ENCODE data around the gene GALNT18. TPM values are rescaled to one million over a fixed set of nuclear protein-coding genes. Genes with fewer than 3 reads are reported as not detected.

The GALNT18 gene
- total and polyA plus RNA-seq, 2 experiments from 2014 or later: 4.3 to 10.8 TPM

DNA sequence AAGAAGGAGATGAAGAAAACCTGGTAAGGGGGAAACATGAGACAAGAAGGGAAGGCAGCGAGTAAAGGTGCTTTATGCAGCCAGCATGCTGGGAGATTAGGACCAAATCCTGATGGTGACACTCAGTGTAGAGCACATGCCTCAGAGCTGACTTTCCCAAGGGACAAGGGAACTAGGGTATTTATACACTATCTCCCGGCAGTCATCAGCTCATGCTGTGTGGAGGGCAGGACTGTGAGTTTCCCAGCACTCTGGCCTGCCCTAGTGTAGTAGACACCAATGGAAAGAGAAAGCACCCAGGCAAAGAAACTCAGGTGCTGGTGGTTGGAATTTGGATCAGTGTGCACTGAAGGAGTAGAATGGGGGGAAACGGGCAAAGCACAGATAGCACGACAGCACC is 140.4 kb downstream of the GALNT18 start (continued):
- TF ChIP-seq, protein P1, sequence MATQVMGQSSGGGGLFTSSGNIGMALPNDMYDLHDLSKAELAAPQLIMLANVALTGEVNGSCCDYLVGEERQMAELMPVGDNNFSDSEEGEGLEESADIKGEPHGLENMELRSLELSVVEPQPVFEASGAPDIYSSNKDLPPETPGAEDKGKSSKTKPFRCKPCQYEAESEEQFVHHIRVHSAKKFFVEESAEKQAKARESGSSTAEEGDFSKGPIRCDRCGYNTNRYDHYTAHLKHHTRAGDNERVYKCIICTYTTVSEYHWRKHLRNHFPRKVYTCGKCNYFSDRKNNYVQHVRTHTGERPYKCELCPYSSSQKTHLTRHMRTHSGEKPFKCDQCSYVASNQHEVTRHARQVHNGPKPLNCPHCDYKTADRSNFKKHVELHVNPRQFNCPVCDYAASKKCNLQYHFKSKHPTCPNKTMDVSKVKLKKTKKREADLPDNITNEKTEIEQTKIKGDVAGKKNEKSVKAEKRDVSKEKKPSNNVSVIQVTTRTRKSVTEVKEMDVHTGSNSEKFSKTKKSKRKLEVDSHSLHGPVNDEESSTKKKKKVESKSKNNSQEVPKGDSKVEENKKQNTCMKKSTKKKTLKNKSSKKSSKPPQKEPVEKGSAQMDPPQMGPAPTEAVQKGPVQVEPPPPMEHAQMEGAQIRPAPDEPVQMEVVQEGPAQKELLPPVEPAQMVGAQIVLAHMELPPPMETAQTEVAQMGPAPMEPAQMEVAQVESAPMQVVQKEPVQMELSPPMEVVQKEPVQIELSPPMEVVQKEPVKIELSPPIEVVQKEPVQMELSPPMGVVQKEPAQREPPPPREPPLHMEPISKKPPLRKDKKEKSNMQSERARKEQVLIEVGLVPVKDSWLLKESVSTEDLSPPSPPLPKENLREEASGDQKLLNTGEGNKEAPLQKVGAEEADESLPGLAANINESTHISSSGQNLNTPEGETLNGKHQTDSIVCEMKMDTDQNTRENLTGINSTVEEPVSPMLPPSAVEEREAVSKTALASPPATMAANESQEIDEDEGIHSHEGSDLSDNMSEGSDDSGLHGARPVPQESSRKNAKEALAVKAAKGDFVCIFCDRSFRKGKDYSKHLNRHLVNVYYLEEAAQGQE (IDR thresholded peaks at IDR 0.05; ENCODE audit: unreplicated experiment): no peak
- TF ChIP-seq NANOG (IDR thresholded peaks at IDR 0.05; ENCODE audit: borderline replicate concordance): no peak
- TF ChIP-seq STAT1 (IDR thresholded peaks at IDR 0.05; ENCODE audit: unreplicated experiment): no peak
- TF ChIP-seq EZH2phosphoT487 (IDR thresholded peaks at IDR 0.05; ENCODE audit: unreplicated experiment): no peak
- no peak for TF ChIP-seq ZNF114 (CRISPR knock-in tag; IDR thresholded peaks at IDR 0.05)
- no peak for TF ChIP-seq JUNB (IDR thresholded peaks at IDR 0.05; ENCODE audit: unreplicated experiment)
- TF ChIP-seq ZNF331 (CRISPR knock-in tag; IDR thresholded peaks at IDR 0.05; ENCODE audit: low read depth): no peak

DNA sequence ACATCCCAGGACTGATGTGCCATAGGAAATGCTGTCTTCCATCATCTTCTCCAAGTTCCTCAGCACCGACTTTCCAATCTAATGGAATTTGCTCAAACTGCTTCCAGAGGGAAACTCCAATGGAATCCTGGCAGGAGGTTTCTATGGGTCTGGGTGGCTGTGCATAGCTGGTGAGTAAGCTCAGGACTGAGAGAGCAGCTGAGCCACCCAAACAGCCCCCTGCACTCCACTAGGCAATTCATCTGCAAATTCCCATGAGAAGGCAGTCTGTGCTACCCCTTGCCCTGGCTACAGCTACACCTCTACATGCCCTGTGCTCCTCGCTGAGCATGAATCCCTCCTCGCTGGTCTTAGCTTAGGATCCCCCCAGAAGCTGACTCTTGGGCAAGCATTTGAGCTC is 140.8 kb downstream of the GALNT18 start:
- no peak overlapping the region for H3K27ac ChIP-seq (ENCODE audit: low read depth)
- H3K36me3 Mint-ChIP-seq (ENCODE audit: low read depth): no peaks in the 10 kb centered on the region
- H3K9me2 ChIP-seq (ENCODE audit: insufficient read depth): 0 out of 2 replicates have a peak, but pooled peaks cover 2% of the 10 kb centered on the region
- no peaks in the 10 kb centered on the region for H3F3A ChIP-seq (replicated peaks; ENCODE audit: low read depth)
- peaks cover 17% of the 10 kb centered on the region; the same call in 2 of the 3 replicates for H3K4me1 Mint-ChIP-seq
- H3K9me3 Mint-ChIP-seq: no peaks in the 10 kb centered on the region
- H3K4me3 ChIP-seq: no peak overlapping the region
- TF ChIP-seq, protein P2, sequence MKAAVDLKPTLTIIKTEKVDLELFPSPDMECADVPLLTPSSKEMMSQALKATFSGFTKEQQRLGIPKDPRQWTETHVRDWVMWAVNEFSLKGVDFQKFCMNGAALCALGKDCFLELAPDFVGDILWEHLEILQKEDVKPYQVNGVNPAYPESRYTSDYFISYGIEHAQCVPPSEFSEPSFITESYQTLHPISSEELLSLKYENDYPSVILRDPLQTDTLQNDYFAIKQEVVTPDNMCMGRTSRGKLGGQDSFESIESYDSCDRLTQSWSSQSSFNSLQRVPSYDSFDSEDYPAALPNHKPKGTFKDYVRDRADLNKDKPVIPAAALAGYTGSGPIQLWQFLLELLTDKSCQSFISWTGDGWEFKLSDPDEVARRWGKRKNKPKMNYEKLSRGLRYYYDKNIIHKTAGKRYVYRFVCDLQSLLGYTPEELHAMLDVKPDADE (IDR thresholded peaks at IDR 0.05): no peak
- no peak for TF ChIP-seq ZNF331 (CRISPR knock-in tag; IDR thresholded peaks at IDR 0.05; ENCODE audit: low read depth)
- H3K27ac Mint-ChIP-seq: no peak overlapping the region
- no peaks in the 10 kb centered on the region for H3K36me3 ChIP-seq (ENCODE audit: insufficient read depth)
- no peak; the same call in 2 of the 3 replicates for ATAC-seq
- H3K79me2 ChIP-seq (replicated peaks; ENCODE audit: insufficient read depth): no peaks in the 10 kb centered on the region
- H3K27me3 ChIP-seq (ENCODE audit: insufficient read depth): no peaks in the 10 kb centered on the region
- no peak overlapping the region for H3K4me2 ChIP-seq
- no peak for DNase-seq (ENCODE audit: low spot score)
- no peak overlapping the region for H3K4me3 Mint-ChIP-seq
- H4K20me1 ChIP-seq (replicated peaks; ENCODE audit: insufficient read depth): no peaks in the 10 kb centered on the region; the same call in 1 of the 2 replicates
- peaks cover 2% of the 10 kb centered on the region for H3K27me3 Mint-ChIP-seq (ENCODE audit: insufficient read depth, low read depth, poor library complexity)
- H3K4me1 ChIP-seq (ENCODE audit: insufficient read depth): no peaks in the 10 kb centered on the region
- H2AFZ ChIP-seq: no peak overlapping the region

DNA sequence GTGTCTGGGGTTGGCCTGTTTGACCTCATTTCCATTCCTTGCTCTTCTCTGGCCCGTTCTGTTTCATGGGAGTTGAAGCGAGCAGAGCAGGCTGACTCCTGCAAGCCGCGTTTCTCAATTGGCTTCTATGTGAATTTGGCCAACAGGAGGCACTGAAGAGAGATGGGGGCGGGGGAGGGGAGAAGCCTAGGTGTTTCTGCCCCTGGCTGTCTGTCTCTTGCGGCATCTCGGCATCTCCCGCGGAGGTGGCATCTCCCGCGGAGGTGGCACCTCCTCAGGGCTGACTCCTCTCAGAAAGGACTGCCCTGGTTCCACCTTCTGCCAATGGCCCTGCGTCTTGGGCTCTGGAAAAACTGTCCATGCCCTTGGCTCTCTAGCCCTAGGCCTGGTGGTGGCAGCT is 143.1 kb downstream of the GALNT18 start:
- H2AFZ ChIP-seq: no peak overlapping the region
- H3K27ac ChIP-seq (ENCODE audit: low read depth): no peak overlapping the region
- Mint-ChIP-seq H3K9me3 (no peaks in the 10 kb centered on the region), H3K36me3 (ENCODE audit: low read depth) (no peaks in the 10 kb centered on the region), H3K4me1 (peaks cover 17% of the 10 kb centered on the region; the same call in 2 of the 3 replicates), H3K27ac (0 out of 2 replicates have a peak overlapping the region, but pooled peaks have one; percentile 28), H3K27me3 (ENCODE audit: insufficient read depth, low read depth, poor library complexity) (peaks cover 2% of the 10 kb centered on the region), H3K4me3 (no peak overlapping the region)
- DNase-seq (ENCODE audit: low spot score) (peak; percentile 83), ATAC-seq (peak; percentile 85)
- no peak overlapping the region for H3K4me3 ChIP-seq
- no peaks in the 10 kb centered on the region for H3K9me2 ChIP-seq (ENCODE audit: insufficient read depth)
- H3K4me1 ChIP-seq (ENCODE audit: insufficient read depth): peaks cover 2% of the 10 kb centered on the region
- no peaks in the 10 kb centered on the region; the same call in 1 of the 2 replicates for H4K20me1 ChIP-seq (replicated peaks; ENCODE audit: insufficient read depth)
- no peaks in the 10 kb centered on the region for H3F3A ChIP-seq (replicated peaks; ENCODE audit: low read depth)
- H3K36me3 ChIP-seq (ENCODE audit: insufficient read depth): no peaks in the 10 kb centered on the region
- TF ChIP-seq, protein P3, sequence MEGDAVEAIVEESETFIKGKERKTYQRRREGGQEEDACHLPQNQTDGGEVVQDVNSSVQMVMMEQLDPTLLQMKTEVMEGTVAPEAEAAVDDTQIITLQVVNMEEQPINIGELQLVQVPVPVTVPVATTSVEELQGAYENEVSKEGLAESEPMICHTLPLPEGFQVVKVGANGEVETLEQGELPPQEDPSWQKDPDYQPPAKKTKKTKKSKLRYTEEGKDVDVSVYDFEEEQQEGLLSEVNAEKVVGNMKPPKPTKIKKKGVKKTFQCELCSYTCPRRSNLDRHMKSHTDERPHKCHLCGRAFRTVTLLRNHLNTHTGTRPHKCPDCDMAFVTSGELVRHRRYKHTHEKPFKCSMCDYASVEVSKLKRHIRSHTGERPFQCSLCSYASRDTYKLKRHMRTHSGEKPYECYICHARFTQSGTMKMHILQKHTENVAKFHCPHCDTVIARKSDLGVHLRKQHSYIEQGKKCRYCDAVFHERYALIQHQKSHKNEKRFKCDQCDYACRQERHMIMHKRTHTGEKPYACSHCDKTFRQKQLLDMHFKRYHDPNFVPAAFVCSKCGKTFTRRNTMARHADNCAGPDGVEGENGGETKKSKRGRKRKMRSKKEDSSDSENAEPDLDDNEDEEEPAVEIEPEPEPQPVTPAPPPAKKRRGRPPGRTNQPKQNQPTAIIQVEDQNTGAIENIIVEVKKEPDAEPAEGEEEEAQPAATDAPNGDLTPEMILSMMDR (conservative IDR thresholded peaks at IDR 0.05; ENCODE audit: low read depth in 2 of 2): peak; percentile 50 to 56
- no peak for TF ChIP-seq CREB1 (CRISPR knock-in tag; IDR thresholded peaks at IDR 0.05; ENCODE audit: low read depth)
- H3K4me2 ChIP-seq: no peak overlapping the region; the same call in 1 of the 2 replicates
- no peaks in the 10 kb centered on the region for H3K27me3 ChIP-seq (ENCODE audit: insufficient read depth)
- no peaks in the 10 kb centered on the region for H3K79me2 ChIP-seq (replicated peaks; ENCODE audit: insufficient read depth)
